HUES6 (cell line): ENCODE measurements around the gene PAXIP1.

Experiments
- H3K27ac ChIP-seq: 2 replicates; pipeline ENCODE4 v1.7.0; 2013; ENCODE audit warnings: low read depth, mild to moderate bottlenecking, low read length, inconsistent platforms
- H3K27me3 ChIP-seq: 2 replicates; pipeline ENCODE4 v1.6.1; 2013; ENCODE audit warnings: low read length; ENCODE audit not compliant: control insufficient read depth, insufficient read depth
- H3K36me3 ChIP-seq: 2 replicates; pipeline ENCODE4 v1.6.1; 2013; ENCODE audit warnings: low read length; ENCODE audit not compliant: control insufficient read depth, insufficient read depth
- H3K4me1 ChIP-seq: 2 replicates; pipeline ENCODE4 v1.6.1; 2013; ENCODE audit warnings: low read length; ENCODE audit not compliant: control insufficient read depth, insufficient read depth
- H3K4me3 ChIP-seq: 2 replicates; pipeline ENCODE4 v1.5.1; 2013; ENCODE audit warnings: low read depth, low read length
- H3K9ac ChIP-seq: one replicate; pipeline ENCODE4 v1.6.1; 2013; ENCODE audit warnings: mild to moderate bottlenecking, low read length
- H3K9me3 ChIP-seq: 2 replicates; pipeline ENCODE4 v1.6.1; 2013; ENCODE audit warnings: low read depth, low read length; ENCODE audit not compliant: control insufficient read depth, insufficient read depth

The PAXIP1 gene

GRCh38 chr7:154994996-154995395 lies 7.9 kb downstream of the PAXIP1 start:
- Histone ChIP-seq H3K9me3 (no peaks in the 10 kb centered on the region), H3K4me3 (no peak overlapping the region), H3K4me1 (peaks cover 24% of the 10 kb centered on the region), H3K36me3 (peaks cover 68% of the 10 kb centered on the region), H3K27me3 (no peaks in the 10 kb centered on the region), H3K9ac (no peak overlapping the region), H3K27ac (no peak overlapping the region)

GRCh38 chr7:154990964-154991540 lies 11.9 kb downstream of the PAXIP1 start:
- H3K4me3 ChIP-seq: no peak overlapping the region
- no peaks in the 10 kb centered on the region for H3K9me3 ChIP-seq
- H3K4me1 ChIP-seq: peaks cover 7% of the 10 kb centered on the region; the same call in 1 of the 2 replicates
- no peak overlapping the region for H3K27ac ChIP-seq
- no peak overlapping the region for H3K9ac ChIP-seq
- no peaks in the 10 kb centered on the region for H3K27me3 ChIP-seq
- H3K36me3 ChIP-seq: peaks cover 72% of the 10 kb centered on the region

- Histone ChIP-seq H3K4me1 (no peaks in the 10 kb centered on the region), H3K36me3 (peaks cover 51% of the 10 kb centered on the region), H3K9me3 (no peaks in the 10 kb centered on the region), H3K27me3 (no peaks in the 10 kb centered on the region), H3K9ac (no peak overlapping the region), H3K4me3 (no peak overlapping the region), H3K27ac (no peak overlapping the region)
Observed at GRCh38 chr7:154987571-154987970, 15.4 kb downstream of the PAXIP1 start.

DNA sequence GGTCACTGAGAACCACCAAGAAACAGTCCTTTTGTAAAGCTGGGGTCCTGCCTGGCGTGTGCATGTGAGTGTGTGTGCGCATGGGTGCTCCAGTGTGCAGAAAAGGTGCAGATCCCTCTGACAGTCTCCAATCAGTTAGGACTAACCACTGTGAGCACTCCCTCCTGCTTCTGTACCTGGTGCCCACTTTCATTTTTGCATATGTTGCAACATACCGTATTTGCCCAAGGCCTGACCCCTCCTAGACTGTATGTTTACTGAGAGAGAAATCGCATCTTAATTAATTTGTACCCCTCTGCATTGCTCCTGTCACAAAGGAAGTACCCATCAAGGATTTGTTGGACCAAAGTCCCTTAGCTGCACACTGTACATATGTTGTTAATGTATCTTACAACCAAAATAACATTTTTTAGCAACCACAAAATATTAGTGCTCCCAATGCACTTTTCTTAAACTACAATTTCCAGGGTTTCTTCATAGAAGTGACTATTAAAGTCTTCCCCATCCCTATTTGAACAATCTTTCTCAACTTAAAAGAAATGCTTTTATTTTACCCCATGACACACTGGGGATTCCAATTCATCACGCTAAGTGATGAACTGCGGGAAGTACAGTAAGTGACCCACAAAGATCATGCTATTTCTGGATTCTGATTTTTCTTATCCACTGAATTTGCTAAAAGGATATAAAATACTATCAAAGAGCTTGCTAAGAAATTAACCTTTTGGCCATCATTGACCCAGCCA lies 16.6 kb downstream of the PAXIP1 start:
- H3K9me3 ChIP-seq: no peaks in the 10 kb centered on the region
- H3K9ac ChIP-seq: no peak overlapping the region
- peaks cover 47% of the 10 kb centered on the region for H3K36me3 ChIP-seq
- no peaks in the 10 kb centered on the region for H3K4me1 ChIP-seq
- no peak overlapping the region for H3K27ac ChIP-seq
- H3K27me3 ChIP-seq: no peaks in the 10 kb centered on the region
- no peak overlapping the region for H3K4me3 ChIP-seq

DNA sequence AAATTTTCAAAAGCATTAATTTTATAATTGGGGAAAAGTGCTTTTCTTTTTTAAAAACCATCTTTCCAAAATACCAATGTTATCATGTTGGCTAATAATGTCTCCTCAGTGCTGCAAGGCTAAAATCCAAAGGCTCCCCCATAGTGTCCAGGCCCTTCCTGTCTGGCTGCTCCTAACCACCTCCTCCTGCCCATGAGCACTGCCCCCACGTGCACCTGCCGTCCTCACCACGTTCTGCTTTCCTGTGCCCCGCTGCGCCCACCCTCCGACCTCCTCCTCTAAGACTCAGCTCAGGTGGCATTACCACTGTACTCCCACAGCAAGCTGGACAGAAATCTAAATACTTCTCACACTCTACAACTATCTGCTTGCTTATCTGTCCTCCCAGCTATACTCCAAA lies 17.7 kb downstream of the PAXIP1 start:
- Histone ChIP-seq H3K27me3 (no peaks in the 10 kb centered on the region), H3K9ac (no peak overlapping the region), H3K9me3 (no peaks in the 10 kb centered on the region), H3K4me1 (no peaks in the 10 kb centered on the region), H3K4me3 (no peak overlapping the region), H3K36me3 (peaks cover 48% of the 10 kb centered on the region), H3K27ac (no peak overlapping the region)

GRCh38 chr7:154984601-154985188 lies 18.2 kb downstream of the PAXIP1 start:
- H3K9ac ChIP-seq: no peak overlapping the region
- H3K27ac ChIP-seq: no peak overlapping the region
- no peak overlapping the region for H3K4me3 ChIP-seq
- peaks cover 49% of the 10 kb centered on the region for H3K36me3 ChIP-seq
- H3K4me1 ChIP-seq: no peaks in the 10 kb centered on the region
- H3K27me3 ChIP-seq: no peaks in the 10 kb centered on the region
- H3K9me3 ChIP-seq: no peaks in the 10 kb centered on the region

GRCh38 chr7:154978017-154978416 lies 24.9 kb downstream of the PAXIP1 start:
- Histone ChIP-seq H3K4me3 (no peak overlapping the region), H3K9ac (no peak overlapping the region), H3K27ac (no peak overlapping the region), H3K4me1 (no peaks in the 10 kb centered on the region), H3K27me3 (no peaks in the 10 kb centered on the region), H3K9me3 (no peaks in the 10 kb centered on the region), H3K36me3 (peaks cover 67% of the 10 kb centered on the region)

GRCh38 chr7:154977250-154977649 lies 25.7 kb downstream of the PAXIP1 start:
- Histone ChIP-seq H3K4me3 (no peak overlapping the region), H3K27me3 (no peaks in the 10 kb centered on the region), H3K27ac (no peak overlapping the region), H3K9me3 (no peaks in the 10 kb centered on the region), H3K9ac (no peak overlapping the region), H3K4me1 (no peaks in the 10 kb centered on the region), H3K36me3 (peaks cover 65% of the 10 kb centered on the region)

- Histone ChIP-seq H3K9ac (no peak overlapping the region), H3K9me3 (no peaks in the 10 kb centered on the region), H3K27ac (no peak overlapping the region), H3K4me3 (no peak overlapping the region), H3K4me1 (no peaks in the 10 kb centered on the region), H3K27me3 (no peaks in the 10 kb centered on the region), H3K36me3 (peaks cover 65% of the 10 kb centered on the region)
Observed at GRCh38 chr7:154976844-154977243, 26.1 kb downstream of the PAXIP1 start.

DNA sequence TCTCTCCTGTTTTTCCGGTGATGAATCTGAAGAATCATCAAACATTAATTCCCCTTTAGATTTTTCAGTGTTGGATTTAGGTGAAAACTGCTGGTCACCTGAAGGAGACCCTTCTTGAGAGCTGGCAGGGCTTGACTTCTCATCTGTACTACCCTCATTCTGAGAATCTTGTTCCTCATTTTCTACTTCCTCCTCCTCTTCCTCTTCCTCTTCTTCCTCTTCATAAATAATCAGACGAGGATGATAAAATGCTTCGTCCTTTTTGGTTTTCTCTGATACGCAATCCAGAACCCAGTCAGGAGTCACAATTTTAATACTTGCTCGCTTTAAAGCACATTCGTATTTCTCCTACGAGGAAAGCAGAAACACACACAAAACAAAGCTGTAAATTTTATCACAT lies 26.9 kb downstream of the PAXIP1 start:
- no peak overlapping the region for H3K27ac ChIP-seq
- no peak overlapping the region for H3K4me3 ChIP-seq
- no peak overlapping the region for H3K9ac ChIP-seq
- no peaks in the 10 kb centered on the region for H3K27me3 ChIP-seq
- peaks cover 66% of the 10 kb centered on the region for H3K36me3 ChIP-seq
- no peaks in the 10 kb centered on the region for H3K9me3 ChIP-seq
- no peaks in the 10 kb centered on the region for H3K4me1 ChIP-seq

GRCh38 chr7:154973381-154973780 lies 29.5 kb downstream of the PAXIP1 start:
- Histone ChIP-seq H3K4me1 (no peaks in the 10 kb centered on the region), H3K36me3 (peaks cover 78% of the 10 kb centered on the region), H3K27ac (no peak overlapping the region), H3K4me3 (no peak overlapping the region), H3K27me3 (no peaks in the 10 kb centered on the region), H3K9ac (no peak overlapping the region), H3K9me3 (no peaks in the 10 kb centered on the region)
